NCI-H1436 (cell line): ENCODE data around the gene COL26A1.
A peak's percentile ranks its signal among the peaks of the same experiment; 100 is the strongest.

Experiments
- DNase-seq: peaks from one replicate; lab custom pipeline; 2025; lab: John Stamatoyannopoulos, UW

COL26A1 gene

GRCh38 chr7:101536232-101536631, 173.6 kb downstream of the COL26A1 start:
- no peak for DNase-seq

DNA sequence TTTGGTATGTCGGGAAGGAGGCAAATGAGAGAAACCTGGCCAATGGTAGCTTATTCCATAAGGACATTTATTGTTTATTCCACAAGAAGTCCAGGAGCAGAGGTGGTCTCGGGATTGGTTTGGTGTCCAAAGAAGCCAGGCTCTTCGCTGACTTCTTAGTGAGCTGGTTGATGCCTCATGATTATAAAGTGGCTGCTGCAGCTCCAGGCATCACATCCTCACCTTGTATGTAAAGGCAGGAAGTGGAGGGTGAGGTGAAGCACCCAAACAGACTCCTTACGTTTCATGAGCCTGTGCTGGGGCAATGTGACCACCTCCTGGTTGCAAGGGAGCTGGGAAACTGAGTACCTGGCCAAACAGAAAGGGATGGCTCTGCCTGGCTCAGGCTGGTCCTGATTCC, 174.0 kb downstream of the COL26A1 start:
- DNase-seq: no peak

- DNase-seq: no peak
Measured at GRCh38 chr7:101537205-101537604, 174.5 kb downstream of the COL26A1 start.

GRCh38 chr7:101537935-101538595, 175.4 kb downstream of the COL26A1 start:
- no peak for DNase-seq

DNA sequence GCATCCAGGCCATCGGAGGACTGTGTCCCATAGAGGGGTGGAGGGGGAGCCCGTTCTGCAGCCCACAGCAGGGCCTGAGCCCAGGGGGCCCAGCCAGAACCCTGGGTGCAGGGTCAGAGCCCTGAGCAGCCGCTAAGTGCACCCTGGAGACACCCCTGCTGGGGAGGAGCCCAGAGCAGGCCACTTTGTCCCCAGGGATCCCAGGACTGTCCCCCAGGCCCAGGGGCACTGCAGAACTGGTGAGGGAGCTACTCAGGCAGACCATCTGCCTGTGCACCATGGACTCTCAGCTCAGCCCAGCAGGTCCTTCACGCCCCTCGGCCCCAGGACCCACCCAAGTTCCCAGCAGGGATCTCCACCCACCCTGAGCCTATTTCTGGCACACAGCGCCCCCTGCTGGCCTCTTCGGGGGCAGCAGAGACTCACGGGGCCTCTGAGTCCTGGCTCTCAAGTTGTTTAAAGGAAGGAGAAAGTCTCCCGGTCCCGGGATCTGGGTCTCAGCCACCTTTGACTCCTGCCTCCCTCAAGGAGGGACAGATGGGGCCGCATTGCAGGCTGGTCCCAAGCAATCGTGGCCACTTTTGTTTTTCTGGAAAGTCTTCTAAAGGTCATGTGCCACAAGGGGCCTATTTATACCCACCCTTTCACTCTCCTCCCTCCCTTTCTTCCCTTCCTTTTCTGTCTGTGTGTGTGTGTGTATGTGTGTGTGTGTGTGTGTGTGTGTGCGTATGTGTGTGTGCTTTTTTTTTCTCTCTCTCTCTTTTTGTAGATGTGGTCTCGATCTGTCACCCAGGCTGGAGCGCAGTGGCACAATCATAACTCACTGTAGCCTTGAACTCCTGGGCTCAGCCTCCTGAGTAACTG, 176.2 kb downstream of the COL26A1 start:
- DNase-seq: peak; percentile 2

DNA sequence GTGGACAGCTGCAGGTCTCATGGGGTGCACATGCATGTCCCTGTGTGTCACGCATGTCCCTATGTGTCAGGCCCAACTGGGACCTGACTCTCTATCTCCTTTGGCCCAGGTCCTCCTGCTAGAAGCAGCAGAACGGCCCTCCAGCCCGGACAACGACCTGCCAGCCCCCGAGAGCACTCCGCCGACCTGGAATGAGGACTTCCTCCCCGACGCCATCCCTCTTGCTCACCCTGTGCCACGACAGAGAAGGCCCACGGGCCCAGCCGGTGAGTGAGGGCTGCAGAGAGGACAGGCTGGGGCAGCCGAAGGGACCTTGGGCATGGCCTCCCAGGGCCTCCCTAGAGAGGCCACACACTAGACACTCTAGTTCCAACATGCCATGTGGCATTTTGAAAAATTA, 177.1 kb downstream of the COL26A1 start:
- DNase-seq: no peak

GRCh38 chr7:101542527-101543241, 180.0 kb downstream of the COL26A1 start:
- peak; percentile 43 for DNase-seq

DNA sequence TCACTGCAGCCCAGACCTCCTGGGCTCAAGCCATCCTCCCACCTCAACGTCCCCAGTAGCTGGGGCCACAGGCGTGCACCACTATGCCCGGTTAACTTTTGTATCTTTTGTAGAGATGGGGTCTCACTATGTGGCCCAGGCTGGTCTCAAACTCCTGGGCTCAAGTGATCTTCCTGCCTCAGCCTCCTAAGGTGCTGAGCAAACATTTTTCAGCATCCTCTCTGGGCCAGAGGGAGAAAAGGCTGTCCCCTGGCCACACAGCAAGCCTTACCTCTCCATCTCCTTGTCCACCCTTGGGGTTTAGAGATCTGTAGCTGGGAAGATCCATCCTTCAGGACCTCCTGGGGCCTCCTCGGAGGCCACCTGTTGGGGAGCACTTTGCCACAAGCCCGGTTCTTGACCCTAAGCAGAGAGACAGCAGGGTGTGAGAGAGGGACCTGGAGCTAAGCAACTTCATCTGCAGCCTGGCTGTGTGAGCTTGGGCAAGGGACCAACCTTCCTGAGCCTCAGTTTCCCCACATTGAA, 180.6 kb downstream of the COL26A1 start:
- no peak for DNase-seq

DNA sequence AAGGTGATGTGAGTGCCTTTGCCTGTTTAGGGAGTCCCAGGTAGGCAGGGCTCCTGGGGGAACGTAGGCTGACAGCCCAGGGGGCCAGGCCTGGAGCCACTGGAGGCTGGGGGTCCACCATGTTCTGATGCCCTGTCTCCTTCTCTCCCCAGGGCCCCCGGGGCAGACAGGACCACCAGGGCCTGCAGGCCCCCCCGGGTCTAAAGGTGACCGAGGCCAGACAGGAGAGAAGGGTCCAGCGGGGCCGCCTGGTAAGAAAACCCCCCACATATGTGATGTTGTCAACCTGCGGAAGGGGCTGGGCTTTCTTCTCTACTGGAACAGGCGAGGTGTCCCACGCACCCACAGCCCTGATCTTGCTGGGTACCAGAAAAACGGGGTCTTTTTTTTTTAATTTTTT, 181.2 kb downstream of the COL26A1 start:
- DNase-seq: no peak

GRCh38 chr7:101545441-101546190, 182.9 kb downstream of the COL26A1 start:
- DNase-seq: no peak

GRCh38 chr7:101546308-101546936, 183.7 kb downstream of the COL26A1 start:
- DNase-seq: no peak

DNA sequence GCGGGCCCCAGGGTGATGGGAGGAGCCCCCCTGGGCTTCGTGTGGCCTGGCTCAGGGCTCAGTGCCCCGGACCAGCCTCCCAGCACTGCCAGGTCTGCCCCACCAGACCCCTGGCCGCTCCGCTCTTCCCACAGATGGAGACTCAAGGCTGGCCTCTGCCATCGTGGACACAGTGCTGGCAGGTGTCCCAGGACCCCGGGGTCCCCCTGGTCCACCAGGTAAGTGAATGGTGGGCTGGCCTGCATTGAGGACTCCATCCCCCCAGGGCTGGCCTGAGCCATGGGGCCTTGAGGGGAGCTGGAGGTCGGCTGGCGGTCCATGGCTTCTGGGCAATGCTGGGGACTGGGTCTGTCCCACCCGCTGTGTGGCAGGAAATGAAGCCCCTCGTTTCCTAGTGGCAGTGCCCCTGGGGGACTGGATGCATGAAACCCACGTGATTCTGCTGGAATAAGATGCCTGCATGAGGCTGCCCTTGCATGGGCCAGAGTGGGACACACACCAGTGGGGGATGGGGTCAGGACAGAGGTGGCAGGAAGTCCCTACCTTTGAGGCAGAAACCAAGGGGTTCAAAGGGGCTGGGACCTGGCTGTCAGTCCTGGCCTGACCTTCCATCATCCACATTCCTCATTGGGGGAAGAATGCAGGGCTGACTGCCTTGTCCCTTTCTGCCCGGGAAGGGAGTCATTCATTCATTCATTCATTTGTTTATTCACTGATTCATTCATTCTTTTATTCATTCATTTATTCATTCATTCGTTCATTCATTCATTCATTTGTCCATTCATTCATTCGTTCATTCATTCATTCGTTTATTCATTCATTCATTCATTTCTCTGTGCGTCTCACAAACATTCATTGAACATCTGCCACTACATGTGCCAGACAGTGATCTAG, 184.6 kb downstream of the COL26A1 start:
- no peak for DNase-seq

DNA sequence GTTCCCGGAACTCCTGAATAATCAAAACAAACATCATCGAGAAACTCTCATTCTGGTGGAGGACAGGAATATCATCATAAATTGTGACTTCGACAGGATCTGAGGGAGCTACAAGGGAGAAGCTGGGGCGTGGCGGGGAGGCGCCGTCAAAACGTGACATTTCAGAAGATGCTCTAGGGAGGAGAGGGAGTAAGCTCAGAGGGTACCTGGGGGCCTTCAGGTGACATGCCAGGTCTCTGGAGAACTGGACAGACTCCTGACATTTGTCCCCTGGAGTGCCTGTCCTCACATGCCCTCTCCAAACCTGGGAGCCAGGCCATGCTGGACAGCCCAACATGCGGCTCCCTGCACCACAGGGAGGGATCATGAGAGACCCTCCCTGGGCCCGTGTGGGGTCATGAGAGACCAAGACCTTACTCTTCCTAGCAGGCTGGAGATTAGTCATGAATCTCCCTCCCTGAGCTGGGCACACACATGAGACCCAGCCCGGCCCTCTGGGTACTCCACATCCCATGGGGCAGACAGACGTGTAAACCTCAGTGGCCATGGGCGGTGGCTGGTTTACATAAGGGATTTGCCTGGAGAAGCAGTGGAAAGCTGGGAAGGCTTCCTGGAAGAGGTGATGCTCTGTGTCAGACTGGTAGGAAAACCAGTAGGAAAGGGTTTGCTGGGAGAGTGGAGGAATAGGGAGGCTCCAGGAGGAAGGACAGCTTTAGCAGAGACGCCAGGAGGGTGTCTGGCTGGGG, 185.4 kb downstream of the COL26A1 start:
- DNase-seq: no peak

DNA sequence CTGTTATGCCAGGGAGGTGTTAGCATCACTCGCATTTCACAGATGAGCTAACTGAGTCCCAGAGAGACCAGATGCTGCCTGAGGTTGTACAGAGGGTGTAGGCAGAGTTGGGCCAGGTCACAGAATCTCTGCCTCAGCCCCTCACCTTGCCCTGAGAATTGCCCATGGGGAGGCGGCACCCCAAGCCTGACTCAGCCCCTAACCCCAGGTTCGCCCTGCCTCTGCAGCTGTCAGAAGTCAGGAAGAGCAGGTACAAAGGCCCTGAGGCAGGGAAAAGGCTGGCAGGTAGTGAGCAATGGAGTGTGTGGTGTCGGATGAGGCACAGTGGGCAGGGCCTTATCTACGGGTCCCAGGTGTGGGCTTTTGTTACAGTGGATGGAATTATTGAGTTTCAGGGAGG, 187.1 kb downstream of the COL26A1 start:
- DNase-seq: no peak

DNA sequence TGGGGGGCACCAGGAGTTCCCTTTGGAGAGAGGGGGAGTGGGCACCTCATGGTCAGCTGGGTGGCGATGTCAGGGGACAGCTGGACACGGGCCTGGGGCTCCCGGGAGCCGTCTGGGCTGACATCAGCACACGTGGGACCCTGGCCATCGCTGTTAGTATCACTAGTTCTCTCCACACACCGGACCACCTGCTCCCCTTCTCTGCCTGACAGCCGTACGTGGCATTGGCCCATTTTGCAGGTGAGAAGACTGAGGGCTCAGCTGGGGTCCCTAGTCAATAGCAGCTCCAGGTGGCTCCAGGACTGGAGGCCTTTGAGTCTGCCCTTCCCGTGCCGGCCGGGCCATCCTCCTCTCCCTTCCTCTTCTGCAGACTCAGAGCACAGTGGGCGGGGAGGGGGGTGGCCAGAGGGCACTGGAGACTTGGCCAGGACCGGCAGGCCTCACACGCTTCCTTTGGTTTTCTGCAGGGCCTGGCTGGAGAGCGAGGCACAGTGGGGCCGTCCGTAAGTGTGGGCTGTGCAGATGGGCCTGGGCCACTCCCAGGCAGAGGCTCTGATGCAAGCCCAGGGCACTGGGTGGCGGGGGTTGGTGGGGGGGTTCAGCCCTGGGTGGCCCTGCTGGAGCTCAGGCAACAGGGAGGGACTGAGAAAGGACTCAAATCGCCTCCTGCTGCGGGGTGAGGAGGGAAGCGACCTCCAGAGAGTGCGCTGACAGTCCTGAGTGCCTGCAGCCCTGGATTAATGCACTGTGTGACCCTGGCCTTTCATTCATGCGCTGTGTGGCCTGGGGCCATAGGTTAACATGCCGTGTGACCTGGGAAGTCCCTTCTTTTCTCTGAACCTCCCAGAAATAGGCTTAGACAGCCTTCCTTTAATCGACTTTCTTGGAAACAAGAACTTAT, 188.2 kb downstream of the COL26A1 start:
- no peak for DNase-seq

- DNase-seq: no peak
Measured at GRCh38 chr7:101553018-101553770, 190.5 kb downstream of the COL26A1 start.

DNA sequence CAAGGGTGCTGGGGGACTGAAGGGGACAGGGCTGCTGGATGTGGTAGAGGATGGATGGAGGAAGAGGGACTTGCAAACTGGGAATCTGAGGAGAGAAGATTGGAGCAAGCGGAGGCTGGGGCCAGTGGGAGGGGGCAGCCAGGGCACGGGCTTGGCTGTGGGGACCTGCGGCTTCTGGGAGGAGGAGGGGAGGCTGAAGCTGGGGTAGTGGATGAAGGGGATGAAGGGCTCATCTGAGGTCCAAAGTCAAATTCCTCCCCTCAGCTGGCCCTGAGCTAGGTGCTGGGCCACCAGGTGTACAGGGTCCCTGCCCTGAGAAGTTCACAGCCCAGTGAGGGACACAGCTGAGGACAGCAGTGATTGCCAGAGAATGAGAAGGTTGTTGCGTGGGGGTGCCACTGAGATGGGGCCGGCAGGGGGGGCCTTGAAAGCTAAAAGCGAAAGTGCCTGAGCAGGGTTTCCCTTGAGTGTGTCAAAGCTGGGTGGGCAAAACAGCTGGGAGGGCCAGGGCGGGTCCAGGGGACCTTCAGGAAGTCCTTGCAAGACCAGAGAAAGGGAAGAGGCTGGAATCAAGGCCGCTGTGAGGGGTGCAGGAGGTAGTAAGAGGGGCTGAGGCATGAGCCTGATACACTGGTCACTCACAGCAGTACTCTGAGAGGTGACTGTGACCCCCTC, 191.2 kb downstream of the COL26A1 start:
- no peak for DNase-seq
